GM21576 (cell line): ENCODE measurements around the gene HMCN2.

Source experiments
- ATAC-seq: cut with Tn5 transposase; IDR thresholded peaks from one replicate; pipeline ENCODE4 v1.9.1; 2021; ENCODE audit warnings: mild to moderate bottlenecking, moderate library complexity; ENCODE audit not compliant: unreplicated experiment

The HMCN2 gene

GRCh38 chr9:130364619-130365322 is 99.2 kb downstream of the HMCN2 start:
- no peak for ATAC-seq

GRCh38 chr9:130365323-130365721 is 99.8 kb downstream of the HMCN2 start:
- no peak for ATAC-seq

- no peak for ATAC-seq
These were observed 100.5 kb downstream of the HMCN2 start for GRCh38 chr9:130366072-130366471.

GRCh38 chr9:130366888-130367550 is 101.5 kb downstream of the HMCN2 start:
- ATAC-seq = no peak

- no peak for ATAC-seq
These were observed 103.1 kb downstream of the HMCN2 start for GRCh38 chr9:130368631-130369103.

- ATAC-seq = no peak
These were observed 104.7 kb downstream of the HMCN2 start for GRCh38 chr9:130370226-130370625.

GRCh38 chr9:130371196-130371966 is 105.8 kb downstream of the HMCN2 start:
- ATAC-seq = no peak

GRCh38 chr9:130372057-130372456 is 106.5 kb downstream of the HMCN2 start:
- ATAC-seq = no peak

GRCh38 chr9:130373679-130374325 is 108.2 kb downstream of the HMCN2 start:
- no peak for ATAC-seq

GRCh38 chr9:130377612-130378011 is 112.1 kb downstream of the HMCN2 start:
- ATAC-seq = no peak

GRCh38 chr9:130378875-130379648 is 113.5 kb downstream of the HMCN2 start:
- ATAC-seq = no peak

GRCh38 chr9:130379649-130379970 is 114.0 kb downstream of the HMCN2 start:
- no peak for ATAC-seq

GRCh38 chr9:130380920-130381469 is 115.4 kb downstream of the HMCN2 start:
- no peak for ATAC-seq

- ATAC-seq = no peak
These were observed 116.1 kb downstream of the HMCN2 start for GRCh38 chr9:130381660-130382059.

- ATAC-seq = no peak
These were observed 116.5 kb downstream of the HMCN2 start for GRCh38 chr9:130382096-130382495.

GRCh38 chr9:130382636-130383349 is 117.2 kb downstream of the HMCN2 start:
- no peak for ATAC-seq

GRCh38 chr9:130383350-130383715 is 117.8 kb downstream of the HMCN2 start:
- no peak for ATAC-seq

- ATAC-seq = no peak
These were observed 118.6 kb downstream of the HMCN2 start for GRCh38 chr9:130383979-130384676.

- ATAC-seq = no peak
These were observed 119.7 kb downstream of the HMCN2 start for GRCh38 chr9:130385257-130385656.
